Mammary microvascular endothelial cell (primary cell): ENCODE data around the gene LONP1. TPM values are rescaled to one million over a fixed set of nuclear protein-coding genes. Genes with fewer than 3 reads are reported as not detected.

Source experiments
- total RNA-seq: library from RNA; depleted of rRNA; stranded (reverse); fragments of >200 nt; gene quantifications from 2 replicates; pipeline ENCODE4 v1.2.3, GENCODE V29; 2015

The LONP1 gene, protein sequence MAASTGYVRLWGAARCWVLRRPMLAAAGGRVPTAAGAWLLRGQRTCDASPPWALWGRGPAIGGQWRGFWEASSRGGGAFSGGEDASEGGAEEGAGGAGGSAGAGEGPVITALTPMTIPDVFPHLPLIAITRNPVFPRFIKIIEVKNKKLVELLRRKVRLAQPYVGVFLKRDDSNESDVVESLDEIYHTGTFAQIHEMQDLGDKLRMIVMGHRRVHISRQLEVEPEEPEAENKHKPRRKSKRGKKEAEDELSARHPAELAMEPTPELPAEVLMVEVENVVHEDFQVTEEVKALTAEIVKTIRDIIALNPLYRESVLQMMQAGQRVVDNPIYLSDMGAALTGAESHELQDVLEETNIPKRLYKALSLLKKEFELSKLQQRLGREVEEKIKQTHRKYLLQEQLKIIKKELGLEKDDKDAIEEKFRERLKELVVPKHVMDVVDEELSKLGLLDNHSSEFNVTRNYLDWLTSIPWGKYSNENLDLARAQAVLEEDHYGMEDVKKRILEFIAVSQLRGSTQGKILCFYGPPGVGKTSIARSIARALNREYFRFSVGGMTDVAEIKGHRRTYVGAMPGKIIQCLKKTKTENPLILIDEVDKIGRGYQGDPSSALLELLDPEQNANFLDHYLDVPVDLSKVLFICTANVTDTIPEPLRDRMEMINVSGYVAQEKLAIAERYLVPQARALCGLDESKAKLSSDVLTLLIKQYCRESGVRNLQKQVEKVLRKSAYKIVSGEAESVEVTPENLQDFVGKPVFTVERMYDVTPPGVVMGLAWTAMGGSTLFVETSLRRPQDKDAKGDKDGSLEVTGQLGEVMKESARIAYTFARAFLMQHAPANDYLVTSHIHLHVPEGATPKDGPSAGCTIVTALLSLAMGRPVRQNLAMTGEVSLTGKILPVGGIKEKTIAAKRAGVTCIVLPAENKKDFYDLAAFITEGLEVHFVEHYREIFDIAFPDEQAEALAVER
- 115 and 130 TPM in 2 replicates for total RNA-seq

DNA sequence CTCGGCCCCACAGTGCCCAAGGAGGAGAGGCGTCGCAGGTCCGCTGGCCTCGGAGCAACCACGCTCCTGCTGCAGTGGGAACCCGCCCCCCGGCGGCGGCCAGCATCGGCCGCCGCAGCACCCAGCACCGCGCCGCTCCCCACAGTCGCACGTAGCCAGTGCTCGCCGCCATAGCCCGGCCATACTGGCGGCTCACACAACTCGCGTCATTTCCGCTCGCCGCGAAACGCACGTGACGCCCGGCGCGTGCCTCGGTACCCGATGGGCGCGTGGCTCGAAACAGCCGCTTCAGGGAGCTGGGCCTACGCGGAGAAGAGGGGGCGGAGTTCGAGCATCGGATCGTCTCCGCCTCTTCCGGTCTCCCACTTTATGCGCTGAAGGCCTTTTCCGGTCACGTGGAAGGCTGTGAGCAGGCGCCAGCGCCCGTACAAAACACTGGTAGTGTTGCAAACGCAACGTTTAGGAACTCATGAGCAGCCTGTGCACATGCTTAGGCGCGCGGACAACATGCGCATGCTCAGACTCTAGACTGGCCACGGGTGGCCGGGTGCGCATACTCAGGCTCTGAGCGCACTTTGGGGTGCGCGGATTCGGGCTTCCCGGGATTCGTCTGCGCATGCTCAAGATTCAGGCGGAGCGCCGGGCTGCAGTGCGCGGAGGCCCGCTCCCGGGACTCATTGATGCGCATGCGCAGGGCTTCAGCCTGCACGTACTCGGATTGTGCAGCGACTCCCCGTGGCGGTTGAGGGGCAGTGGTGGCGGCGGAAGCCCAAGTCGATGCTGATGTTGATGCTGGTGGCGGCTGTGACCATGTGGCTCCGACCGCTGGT, at the start of gene LONP1, which contains the start of gene CATSPERD:
Gene LONP1, minus strand, starts transcription at position 186 of the 830 bp plus-strand sequence. Its CDS starts 14 bp downstream, at position 172.
Gene CATSPERD, plus strand, starts transcription at position 677 of the 830 bp plus-strand sequence. Its CDS starts 101 bp downstream, at position 778.

DNA sequence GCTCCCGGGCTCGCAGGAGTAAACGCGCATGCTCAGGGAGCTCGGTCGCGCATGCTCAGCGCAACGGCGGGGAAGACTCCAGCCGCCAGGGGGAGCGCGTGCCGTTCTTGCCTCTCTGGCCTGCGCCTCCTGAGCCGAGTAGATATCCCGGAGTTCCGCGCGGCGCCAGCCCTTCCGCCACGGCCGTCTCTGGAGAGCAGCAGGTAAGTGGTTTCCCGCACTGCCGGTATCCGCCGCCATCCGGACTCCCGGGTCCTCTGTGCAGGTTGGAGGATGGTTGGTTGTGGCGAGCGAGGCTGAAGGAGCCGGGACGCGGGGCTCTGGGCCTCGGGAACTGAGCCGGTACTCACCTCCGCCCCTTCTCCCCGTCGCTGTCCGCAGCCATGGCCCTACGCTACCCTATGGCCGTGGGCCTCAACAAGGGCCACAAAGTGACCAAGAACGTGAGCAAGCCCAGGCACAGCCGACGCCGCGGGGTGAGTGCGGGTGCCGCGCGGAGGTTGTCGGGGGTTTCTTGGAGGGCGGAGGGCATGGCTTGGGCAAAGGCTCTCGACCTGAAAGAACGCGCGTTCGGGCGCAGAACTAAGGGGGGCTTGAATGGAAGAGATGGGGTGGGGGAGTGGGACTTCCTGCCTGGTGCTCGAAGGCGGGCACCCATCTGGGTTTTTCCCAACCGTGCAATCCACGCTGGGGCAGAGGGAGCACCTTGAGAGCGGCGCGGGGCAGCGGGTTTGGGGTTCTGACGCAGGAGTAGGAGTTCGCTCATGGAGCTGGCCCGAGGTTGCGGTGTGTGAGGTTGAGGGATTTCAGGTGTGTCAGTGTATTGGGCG, 29.6 kb downstream of the LONP1 start, which contains the start of gene RPL36:
Gene RPL36, plus strand, starts transcription at position 171 of the 830 bp plus-strand sequence. Its CDS starts 213 bp downstream, at position 384.

DNA sequence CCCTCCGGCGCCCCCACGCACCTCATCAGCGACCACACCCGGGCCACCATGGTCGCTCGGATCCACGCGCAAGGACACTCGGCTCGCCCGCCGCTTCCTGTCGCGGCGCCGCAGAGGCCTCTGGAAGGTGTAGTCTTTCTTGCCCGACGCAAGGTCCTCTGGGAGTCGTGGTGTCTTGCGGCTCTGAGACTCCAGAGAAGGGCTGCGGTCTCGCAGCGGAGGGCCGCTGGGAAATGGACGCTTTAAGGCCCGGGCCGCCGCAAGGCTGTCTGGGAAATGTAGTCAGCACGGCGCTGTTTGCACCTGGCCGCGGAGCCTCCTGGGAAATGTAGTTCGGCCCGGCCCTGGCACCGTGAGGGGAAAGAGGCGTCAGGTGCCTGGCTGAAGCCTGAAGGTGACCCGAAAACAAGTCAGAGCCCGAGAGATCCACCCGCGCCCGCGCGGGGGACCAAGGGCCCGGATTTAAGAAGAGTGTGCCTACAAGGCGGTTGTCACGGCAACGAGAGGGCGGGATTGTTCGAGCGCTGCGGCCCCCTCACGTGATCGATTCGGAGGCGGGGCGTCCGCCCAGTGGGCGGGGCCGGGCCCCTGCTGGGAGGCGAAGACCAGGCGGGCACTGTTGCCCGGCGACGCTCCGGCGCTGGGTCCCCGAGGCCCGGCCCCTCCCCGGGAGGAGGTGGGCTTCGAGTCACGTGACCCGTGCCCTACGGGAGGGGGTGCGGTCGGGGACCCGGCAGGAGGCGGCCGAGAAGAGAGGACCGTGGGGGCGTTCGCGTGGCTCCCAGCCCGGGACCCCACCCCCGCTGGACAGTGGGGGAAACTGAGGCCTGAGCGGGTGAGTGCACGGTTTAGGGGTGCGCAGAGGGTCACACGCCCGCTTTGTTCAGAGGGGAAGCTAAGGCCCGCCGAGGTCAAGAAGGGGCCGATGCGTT, 39.2 kb downstream of the LONP1 start, which contains the start of the genes HSD11B1L and MICOS13:
Gene HSD11B1L, plus strand, starts transcription at position 591 of the 932 bp plus-strand sequence. CDS start 3,806 bp downstream, outside the sequence.
Gene MICOS13, minus strand, starts transcription at position 80 of the 932 bp plus-strand sequence. Its CDS starts 30 bp downstream, at position 50.

Other genes starting within 250 kb of the LONP1 start
- 0.15 and 0.53 TPM in 2 replicates for gene TINCR, start 152.2 kb downstream of the LONP1 start, total RNA-seq
- 12.5 and 18.2 TPM in 2 replicates for gene SAFB2, start 97.4 kb downstream of the LONP1 start, total RNA-seq
- gene SAFB, start 97.1 kb downstream of the LONP1 start, total RNA-seq, result 27.6 and 39.0 TPM in 2 replicates
- gene MICOS13, start 39.6 kb downstream of the LONP1 start, total RNA-seq, result 59.6 and 66.4 TPM in 2 replicates
- 2.6 and 4.5 TPM in 2 replicates for gene HSD11B1L, start 39.1 kb downstream of the LONP1 start, total RNA-seq
- gene RPL36, start 29.9 kb downstream of the LONP1 start, total RNA-seq, result 1,353 and 1,639 TPM in 2 replicates
- not detected in 2 replicates for gene CATSPERD, start 491 bp upstream of the LONP1 start, total RNA-seq
- 0.44 and 0.60 TPM in 2 replicates for gene PRR22, start 64.6 kb upstream of the LONP1 start, total RNA-seq
- gene DUS3L, start 71.0 kb upstream of the LONP1 start, total RNA-seq, result 34.8 and 43.3 TPM in 2 replicates
- gene NRTN, start 84.9 kb upstream of the LONP1 start, total RNA-seq, result not detected in 2 replicates
- not detected in 2 replicates for gene FUT6, start 119.6 kb upstream of the LONP1 start, total RNA-seq
- gene FUT3, start 131.3 kb upstream of the LONP1 start, total RNA-seq, result not detected in 2 replicates
- gene FUT5, start 150.4 kb upstream of the LONP1 start, total RNA-seq, result not detected in 2 replicates
- gene NDUFA11, start 183.6 kb upstream of the LONP1 start, total RNA-seq, result 359 and 363 TPM in 2 replicates
- gene VMAC, start 184.7 kb upstream of the LONP1 start, total RNA-seq, result 2.8 and 3.0 TPM in 2 replicates
- 0.89 and 1.3 TPM in 2 replicates for gene CAPS, start 194.1 kb upstream of the LONP1 start, total RNA-seq